Hepatocyte (in vitro differentiated cells): ENCODE data around the gene PPP2R1B.

ENCODE experiments used
- CTCF ChIP-seq: fragments of 200-600 bp; sonication (generic); IDR thresholded peaks from 2 replicates; pipeline ENCODE4 v1.5.1; 2016; ENCODE audit warnings: antibody characterized with exemption, mild to moderate bottlenecking; ENCODE audit not compliant: poor library complexity
- EZH2 ChIP-seq: fragments of 200-600 bp; sonication (generic); IDR thresholded peaks from 2 replicates; pipeline ENCODE4 v1.6.1; 2016; ENCODE audit warnings: antibody characterized with exemption, mild to moderate bottlenecking, borderline replicate concordance

DNA sequence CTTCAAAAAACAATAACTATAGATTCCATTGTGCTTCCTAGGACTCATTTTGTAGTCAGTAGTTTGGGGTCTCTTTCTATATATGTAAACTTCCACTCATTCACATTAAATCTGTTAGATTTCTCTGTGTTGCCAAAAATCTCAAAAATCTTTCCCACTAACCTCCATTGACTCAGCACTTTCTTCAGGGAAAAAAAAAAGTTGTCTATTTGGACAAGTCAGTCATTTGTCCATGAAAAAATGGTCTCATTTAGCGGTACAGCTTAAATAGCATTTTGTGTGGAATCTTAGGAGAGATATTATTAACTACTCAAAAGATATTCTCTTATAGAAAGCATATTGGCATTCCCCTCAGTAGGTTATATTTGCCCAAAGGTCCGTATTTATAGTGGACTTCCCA is 81.9 kb downstream of the PPP2R1B start:
- TF ChIP-seq CTCF, result no peak
- TF ChIP-seq EZH2, result no peak
